OCI-LY1 (cell line): ENCODE measurements around the gene CHST11.

ENCODE experiments used
- H2AFZ ChIP-seq: fragments of 200-600 bp; sonication (generic), shearing (Covaris generic); 2 replicates; pipeline ENCODE4 v1.6.0; 2014; ENCODE audit warnings: antibody characterized with exemption, mild to moderate bottlenecking, low read length
- H3F3A ChIP-seq: fragments of 200-600 bp; sonication (generic), shearing (Covaris generic); 2 replicates; pipeline ENCODE4 v1.6.0; 2014; ENCODE audit warnings: mild to moderate bottlenecking, antibody characterized with exemption, low read length, moderate library complexity; ENCODE audit not compliant: insufficient read depth
- H3K27ac ChIP-seq: fragments of 200-600 bp; sonication (generic); 2 replicates; pipeline ENCODE4 v1.5.1; 2014; ENCODE audit warnings: low read length, mixed run types, mild to moderate bottlenecking, low read depth; ENCODE audit not compliant: poor library complexity, severe bottlenecking
- H3K27me3 ChIP-seq: fragments of 200-600 bp; sonication (generic); 2 replicates; pipeline ENCODE4 v1.6.0; 2014; ENCODE audit warnings: antibody characterized with exemption, mild to moderate bottlenecking, low read length, moderate library complexity; ENCODE audit not compliant: insufficient read depth
- H3K36me3 ChIP-seq: fragments of 200-600 bp; sonication (generic); 2 replicates; pipeline ENCODE4 v1.6.1; 2014; ENCODE audit warnings: mild to moderate bottlenecking, antibody characterized with exemption, low read length, moderate library complexity, mixed read lengths; ENCODE audit not compliant: insufficient read depth
- H3K4me1 ChIP-seq: fragments of 200-600 bp; sonication (generic); 2 replicates; pipeline ENCODE4 v1.5.1; 2014; ENCODE audit warnings: mild to moderate bottlenecking, low read length, moderate library complexity; ENCODE audit not compliant: insufficient read depth, severe bottlenecking
- H3K4me2 ChIP-seq: fragments of 200-600 bp; sonication (generic), shearing (Covaris generic); 2 replicates; pipeline ENCODE4 v1.6.1; 2014; ENCODE audit warnings: low read length
- H3K4me3 ChIP-seq: fragments of 200-600 bp; sonication (generic); 2 replicates; pipeline ENCODE4 v1.5.1; 2014; ENCODE audit warnings: low read length, low read depth, mild to moderate bottlenecking, mixed read lengths; ENCODE audit not compliant: poor library complexity, severe bottlenecking
- H3K79me2 ChIP-seq: fragments of 200-600 bp; shearing (Covaris generic); 2 replicates; pipeline ENCODE4 v1.6.1; 2016; ENCODE audit warnings: mixed run types, low read length, mixed read lengths; ENCODE audit not compliant: insufficient read depth
- H3K9ac ChIP-seq: fragments of 200-600 bp; sonication (generic), shearing (Covaris generic); 2 replicates; pipeline ENCODE4 v1.6.1; 2014; ENCODE audit warnings: mild to moderate bottlenecking, low read length, mixed read lengths
- H3K9me2 ChIP-seq: fragments of 200-600 bp; sonication (generic), shearing (Covaris generic); 2 replicates; pipeline ENCODE4 v1.6.1; 2014; ENCODE audit warnings: low read depth, mild to moderate bottlenecking, low read length, mixed read lengths
- H3K9me3 ChIP-seq: fragments of 200-600 bp; shearing (Covaris generic); 2 replicates; pipeline ENCODE4 v1.6.1; 2014; ENCODE audit warnings: low read length, mixed read lengths
- H4K20me1 ChIP-seq: fragments of 200-600 bp; sonication (generic), shearing (Covaris generic); 2 replicates; pipeline ENCODE4 v1.6.0; 2016; ENCODE audit warnings: mild to moderate bottlenecking, low read length; ENCODE audit not compliant: insufficient read depth
- CTCF ChIP-seq: fragments of 200-600 bp; sonication (generic), shearing (Covaris generic); IDR thresholded peaks from 2 replicates; pipeline ENCODE4 v1.5.1; 2017; ENCODE audit warnings: mild to moderate bottlenecking, antibody characterized with exemption, low read length, moderate library complexity, mixed read lengths
- EZH2 ChIP-seq: fragments of 200-600 bp; sonication (generic), shearing (Covaris generic); IDR thresholded peaks from 2 replicates; pipeline ENCODE4 v1.8.0; 2017; ENCODE audit warnings: borderline replicate concordance, mixed run types, mild to moderate bottlenecking, antibody characterized with exemption, low read length, moderate library complexity, mixed read lengths

CHST11 gene

GRCh38 chr12:104768033-104768432, 311.3 kb downstream of the CHST11 start:
- H3K27me3 ChIP-seq = no peaks in the 10 kb centered on the region
- no peaks in the 10 kb centered on the region for H4K20me1 ChIP-seq
- no peaks in the 10 kb centered on the region for H3F3A ChIP-seq
- H3K4me3 ChIP-seq = no peak overlapping the region
- H3K27ac ChIP-seq = no peak overlapping the region
- no peaks in the 10 kb centered on the region for H3K9me3 ChIP-seq
- no peak overlapping the region for H3K4me2 ChIP-seq
- peaks cover 9% of the 10 kb centered on the region for H3K4me1 ChIP-seq
- TF ChIP-seq EZH2 (no peak), CTCF (no peak)
- H2AFZ ChIP-seq = no peak overlapping the region
- H3K9ac ChIP-seq = no peak overlapping the region
- H3K36me3 ChIP-seq = no peaks in the 10 kb centered on the region
- no peaks in the 10 kb centered on the region for H3K79me2 ChIP-seq
- H3K9me2 ChIP-seq = no peaks in the 10 kb centered on the region

- no peaks in the 10 kb centered on the region for H3K9me2 ChIP-seq
- H3K4me1 ChIP-seq = peaks cover 9% of the 10 kb centered on the region
- no peaks in the 10 kb centered on the region for H4K20me1 ChIP-seq
- TF ChIP-seq CTCF (no peak), EZH2 (no peak)
- H2AFZ ChIP-seq = no peak overlapping the region
- H3K4me2 ChIP-seq = no peak overlapping the region
- no peak overlapping the region for H3K4me3 ChIP-seq
- H3K9me3 ChIP-seq = no peaks in the 10 kb centered on the region; the same call in 1 of the 2 replicates
- H3K79me2 ChIP-seq = no peaks in the 10 kb centered on the region
- no peaks in the 10 kb centered on the region for H3K36me3 ChIP-seq
- H3K27me3 ChIP-seq = no peaks in the 10 kb centered on the region
- H3K9ac ChIP-seq = no peak overlapping the region
- H3F3A ChIP-seq = no peaks in the 10 kb centered on the region
- H3K27ac ChIP-seq = no peak overlapping the region
These were observed 312.4 kb downstream of the CHST11 start for GRCh38 chr12:104769144-104769561.

- Histone ChIP-seq H3K9ac (no peak overlapping the region), H2AFZ (no peak overlapping the region), H3K9me3 (no peaks in the 10 kb centered on the region; the same call in 1 of the 2 replicates), H4K20me1 (no peaks in the 10 kb centered on the region), H3K79me2 (no peaks in the 10 kb centered on the region), H3K27me3 (no peaks in the 10 kb centered on the region), H3K27ac (no peak overlapping the region), H3K4me2 (no peak overlapping the region), H3F3A (no peaks in the 10 kb centered on the region), H3K4me1 (no peaks in the 10 kb centered on the region), H3K4me3 (no peak overlapping the region), H3K9me2 (no peaks in the 10 kb centered on the region), H3K36me3 (no peaks in the 10 kb centered on the region)
- TF ChIP-seq CTCF = no peak
- no peak for TF ChIP-seq EZH2
These were observed 315.6 kb downstream of the CHST11 start for GRCh38 chr12:104772336-104772735.
